Effector CD8-positive, alpha-beta T cell (primary cell): ENCODE data around the gene LY9.
"Not testable (repeated sequence)": the region's sequence is repeated elsewhere in the genome, so short reads cannot be mapped to it uniquely, and the experiment has no call there.

Experiments
- DNase-seq: peaks from one replicate; lab custom pipeline; 2025; lab: John Stamatoyannopoulos, UW

LY9 gene

GRCh38 chr1:160774886-160775719 lies 20.9 kb upstream of the LY9 start:
- no peak for DNase-seq

GRCh38 chr1:160776178-160776577 lies 19.8 kb upstream of the LY9 start:
- DNase-seq = no peak

GRCh38 chr1:160777486-160778089 lies 18.4 kb upstream of the LY9 start:
- DNase-seq = peak; percentile 21

- DNase-seq = no peak
Measured at GRCh38 chr1:160778976-160779375, 17.0 kb upstream of the LY9 start.

GRCh38 chr1:160779626-160780397 lies 16.2 kb upstream of the LY9 start:
- peak; percentile 9 for DNase-seq

GRCh38 chr1:160780398-160780755 lies 15.6 kb upstream of the LY9 start:
- no peak for DNase-seq

GRCh38 chr1:160781186-160781766 lies 14.7 kb upstream of the LY9 start:
- no peak for DNase-seq

GRCh38 chr1:160781914-160782689 lies 13.9 kb upstream of the LY9 start:
- DNase-seq = no peak

GRCh38 chr1:160782988-160783765 lies 12.8 kb upstream of the LY9 start:
- DNase-seq = not testable (repeated sequence)

- no peak for DNase-seq
Measured at GRCh38 chr1:160789051-160789701, 6.8 kb upstream of the LY9 start.

GRCh38 chr1:160789702-160790611 lies 6.0 kb upstream of the LY9 start:
- DNase-seq = no peak

GRCh38 chr1:160794376-160794775 lies 1.6 kb upstream of the LY9 start:
- DNase-seq = no peak

- no peak for DNase-seq
Measured at GRCh38 chr1:160797271-160797709, 1.3 kb downstream of the LY9 start.

- DNase-seq = peak; percentile 6
Measured at GRCh38 chr1:160797861-160798273, 1.9 kb downstream of the LY9 start.

- DNase-seq = no peak
Measured at GRCh38 chr1:160798439-160798838, 2.5 kb downstream of the LY9 start.

GRCh38 chr1:160799641-160800040 lies 3.7 kb downstream of the LY9 start:
- no peak for DNase-seq

GRCh38 chr1:160800142-160800541 lies 4.2 kb downstream of the LY9 start:
- no peak for DNase-seq

GRCh38 chr1:160800645-160801408 lies 4.9 kb downstream of the LY9 start:
- no peak for DNase-seq
